Epithelial cell of proximal tubule (primary cell): ENCODE measurements around the gene CARD18. TPM values are rescaled to one million over a fixed set of nuclear protein-coding genes. Genes with fewer than 3 reads are reported as not detected.
"Not testable (repeated sequence)": the region's sequence is repeated elsewhere in the genome, so short reads cannot be mapped to it uniquely, and the experiment has no call there.

Experiments used
- DNase-seq: peaks from one replicate; pipeline ENCODE4 v3.0.0-alpha.2; 2011; ENCODE audit warnings: low read depth
- H3K4me3 ChIP-seq: 2 replicates; pipeline ENCODE4 v1.5.1; 2011; ENCODE audit warnings: low read depth, mild to moderate bottlenecking, low read length
- CTCF ChIP-seq: conservative IDR thresholded peaks from 2 replicates; pipeline ENCODE4 v1.5.1; 2012; ENCODE audit warnings: low read depth, mild to moderate bottlenecking, low read length
- total RNA-seq: library from RNA; depleted of rRNA; stranded (reverse); fragments of >200 nt; gene quantifications from 2 replicates; pipeline ENCODE4 v1.2.3, GENCODE V29; 2015

Gene CARD18
- total RNA-seq, 1 donor from 2014 or later, result not detected

GRCh38 chr11:105104292-105104691, 35.3 kb downstream of the CARD18 start:
- no peak for DNase-seq
- TF ChIP-seq CTCF, result no peak
- H3K4me3 ChIP-seq, result no peak overlapping the region

- TF ChIP-seq CTCF, result no peak
- H3K4me3 ChIP-seq, result no peak overlapping the region
- no peak for DNase-seq
Measured at GRCh38 chr11:105103336-105103735, 36.2 kb downstream of the CARD18 start.

GRCh38 chr11:105102079-105102581, 37.4 kb downstream of the CARD18 start:
- not testable (repeated sequence) for DNase-seq, H3K4me3 ChIP-seq

- no peak for TF ChIP-seq CTCF
- no peak for DNase-seq
- no peak overlapping the region for H3K4me3 ChIP-seq
Measured at GRCh38 chr11:105100981-105101630, 38.5 kb downstream of the CARD18 start.

- DNase-seq, result no peak
- H3K4me3 ChIP-seq, result no peak overlapping the region
- TF ChIP-seq CTCF, result no peak
Measured at GRCh38 chr11:105100206-105100605, 39.4 kb downstream of the CARD18 start.

GRCh38 chr11:105099594-105099993, 40.0 kb downstream of the CARD18 start:
- DNase-seq, H3K4me3 ChIP-seq: not testable (repeated sequence)

GRCh38 chr11:105092256-105093239, 47.0 kb downstream of the CARD18 start:
- TF ChIP-seq CTCF, result no peak
- no peak for DNase-seq
- H3K4me3 ChIP-seq, result no peak overlapping the region

Other genes starting within 250 kb of the CARD18 start
- not detected in 2 replicates for gene CASP12, start 241.3 kb downstream of the CARD18 start, total RNA-seq
- 27.6 and 30.4 TPM in 2 replicates for gene CASP4, start 171.2 kb downstream of the CARD18 start, total RNA-seq
- not detected in 2 replicates for gene CASP5, start 116.6 kb downstream of the CARD18 start, total RNA-seq
- 0.29 TPM in 1 of 2 replicates, not detected in the other for gene CASP1, start 104.6 kb downstream of the CARD18 start, total RNA-seq
- not detected in 2 replicates for gene CARD16, start 94.4 kb downstream of the CARD18 start, total RNA-seq